Measurements from ENCODE around the gene RNU6-7.

- no peak for TF ChIP-seq EZH2 (IDR thresholded peaks at IDR 0.05; ENCODE audit: low read length, unreplicated experiment)
- TF ChIP-seq CTCF (conservative IDR thresholded peaks at IDR 0.05; ENCODE audit: low read depth, low read length) = no peak
- no peak for TF ChIP-seq EZH2phosphoT487 (IDR thresholded peaks at IDR 0.05; ENCODE audit: borderline replicate concordance, low read length)
Observed at GRCh38 chr14:32232481-32232880, 30.6 kb downstream of the RNU6-7 start.

Data from PC-3 (cell line).